Fibroblast of skin of scalp (primary cell): ENCODE data around the gene METTL24.
A peak's percentile ranks its signal among the peaks of the same experiment; 100 is the strongest.

Experiments used
- DNase-seq: peaks from one replicate; pipeline ENCODE4 v3.0.0-alpha.2; 2013

The METTL24 gene

GRCh38 chr6:110334423-110335180 lies 23.5 kb downstream of the METTL24 start:
- no peak for DNase-seq

GRCh38 chr6:110332281-110332680 lies 25.9 kb downstream of the METTL24 start:
- DNase-seq, result no peak

GRCh38 chr6:110331816-110332215 lies 26.3 kb downstream of the METTL24 start:
- no peak for DNase-seq

- DNase-seq, result no peak
Measured at GRCh38 chr6:110331390-110331789, 26.8 kb downstream of the METTL24 start.

- no peak for DNase-seq
Measured at GRCh38 chr6:110329714-110330436, 28.3 kb downstream of the METTL24 start.

GRCh38 chr6:110329348-110329713 lies 28.8 kb downstream of the METTL24 start:
- DNase-seq, result no peak

GRCh38 chr6:110328259-110328658 lies 29.9 kb downstream of the METTL24 start:
- DNase-seq, result peak; percentile 51

- DNase-seq, result no peak
Measured at GRCh38 chr6:110327391-110327790, 30.8 kb downstream of the METTL24 start.

GRCh38 chr6:110326609-110327008 lies 31.5 kb downstream of the METTL24 start:
- no peak for DNase-seq

- DNase-seq, result no peak
Measured at GRCh38 chr6:110326057-110326456, 32.1 kb downstream of the METTL24 start.

- peak; percentile 5 for DNase-seq
Measured at GRCh38 chr6:110325197-110325596, 33.0 kb downstream of the METTL24 start.

- DNase-seq, result no peak
Measured at GRCh38 chr6:110324548-110324947, 33.6 kb downstream of the METTL24 start.

GRCh38 chr6:110323258-110323657 lies 34.9 kb downstream of the METTL24 start:
- no peak for DNase-seq

GRCh38 chr6:110322874-110323242 lies 35.3 kb downstream of the METTL24 start:
- DNase-seq, result no peak

GRCh38 chr6:110322151-110322873 lies 35.8 kb downstream of the METTL24 start:
- no peak for DNase-seq

GRCh38 chr6:110320307-110320706 lies 37.8 kb downstream of the METTL24 start:
- no peak for DNase-seq

GRCh38 chr6:110319843-110320242 lies 38.3 kb downstream of the METTL24 start:
- DNase-seq, result no peak

GRCh38 chr6:110319381-110319780 lies 38.8 kb downstream of the METTL24 start:
- no peak for DNase-seq

- DNase-seq, result no peak
Measured at GRCh38 chr6:110318971-110319370, 39.2 kb downstream of the METTL24 start.

GRCh38 chr6:110317646-110318045 lies 40.5 kb downstream of the METTL24 start:
- no peak for DNase-seq

GRCh38 chr6:110317189-110317588 lies 41.0 kb downstream of the METTL24 start:
- DNase-seq, result no peak

- no peak for DNase-seq
Measured at GRCh38 chr6:110315869-110316398, 42.2 kb downstream of the METTL24 start.

- DNase-seq, result no peak
Measured at GRCh38 chr6:110315207-110315868, 42.8 kb downstream of the METTL24 start.
